ENCODE data around the gene PLEKHH2.
"Not testable (repeated sequence)": the region's sequence is repeated elsewhere in the genome, so short reads cannot be mapped to it uniquely, and the experiment has no call there.

- TF ChIP-seq EZH2 (IDR thresholded peaks at IDR 0.05; ENCODE audit: insufficient read depth, poor library complexity, severe bottlenecking); EZH2phosphoT487 (IDR thresholded peaks at IDR 0.05; ENCODE audit: insufficient read depth, low read depth): not testable (repeated sequence)
These were observed 90.0 kb downstream of the PLEKHH2 start for GRCh38 chr2:43726961-43727633.
